K562 (cell line): ENCODE data around the gene RNGTT. TPM values are rescaled to one million over a fixed set of nuclear protein-coding genes. Genes with fewer than 3 reads are reported as not detected.
A peak's percentile ranks its signal among the peaks of the same experiment; 100 is the strongest.
"Not testable (repeated sequence)": the region's sequence is repeated elsewhere in the genome, so short reads cannot be mapped to it uniquely, and the experiment has no call there.

Experiments
- ATAC-seq: fragments of 200-7000 bp; cut with Tn5 transposase; 3 replicates; pipeline ENCODE4 v1.9.1; 2020; ENCODE audit warnings: moderate library complexity
- BruUV-seq: library from RNA; stranded (reverse); fragments of 400-500 nt; replicated peaks from 2 replicates; lab custom pipeline; 2021; lab: Mats Ljungman, UMichigan
- CTCF ChIA-PET: fragments of 300-600 bp; formaldehyde crosslinking; extraction: SDS; loops from one replicate; lab custom pipeline; 2021; ENCODE audit warnings: low intra/inter-chr PET ratio; lab: Yijun Ruan, JAX
- POLR2A ChIA-PET: fragments of 300-600, 350-650 bp; sonication (Branson Sonifier 250); formaldehyde crosslinking; extraction: SDS; loops from one replicate; lab custom pipeline; 2021; ENCODE audit warnings: antibody characterized with exemption, inconsistent platforms; lab: Yijun Ruan, JAX
- DNase-seq, 4 experiments: peaks; one replicate each; pipeline versions ENCODE4 v3.0.0 to v3.0.0-alpha.2; 2011 to 2018; ENCODE audit warnings: low spot score in 3 of 4, mixed read lengths in 3 of 4; ENCODE audit errors: extremely low read depth in 1 of 4
- FAIRE-seq: peaks from 2 replicates; lab custom pipeline; 2011; peaks lifted over from hg19 to GRCh38; lab: Jason Lieb, UNC
- H2AFZ ChIP-seq: 2 replicates; pipeline ENCODE4 v1.6.0; 2011; ENCODE audit warnings: low read depth, low read length, control low read depth, inconsistent platforms
- H3K27ac ChIP-seq: fragments of 200-600 bp; 3 replicates; pipeline ENCODE4 v1.8.0; 2011; ENCODE audit warnings: low read depth, mild to moderate bottlenecking, control low read depth, inconsistent platforms, low read length, moderate library complexity, mixed read lengths; ENCODE audit errors: extremely low read depth
- H3K27me3 ChIP-seq, 2 experiments: fragments of 300-600 bp in 1 of 2; 2 replicates in 1 of 2; 3 replicates in 1 of 2; pipeline versions ENCODE4 v1.6.0 to v1.8.0; 2011; ENCODE audit warnings: inconsistent platforms in 2 of 2, low read length in 2 of 2, mild to moderate bottlenecking in 1 of 2, mixed read lengths in 1 of 2, moderate library complexity in 1 of 2; ENCODE audit not compliant: control insufficient read depth in 2 of 2, insufficient read depth in 2 of 2
- H3K36me3 ChIP-seq: fragments of 300-600 bp; 3 replicates; pipeline ENCODE4 v1.8.0; 2011; ENCODE audit warnings: mild to moderate bottlenecking, low read length, inconsistent platforms; ENCODE audit not compliant: control insufficient read depth, insufficient read depth
- H3K4me1 ChIP-seq, 2 experiments: fragments of 200-600 bp in 1 of 2; replicated peaks in 1 of 2; 2 replicates in 1 of 2; 3 replicates in 1 of 2; pipeline versions ENCODE4 v1.5.1 to v1.8.0; 2011; ENCODE audit warnings: inconsistent platforms in 2 of 2, low read length in 2 of 2, mild to moderate bottlenecking in 1 of 2, mixed read lengths in 1 of 2, moderate library complexity in 1 of 2; ENCODE audit not compliant: control insufficient read depth in 2 of 2, insufficient read depth in 2 of 2
- H3K4me2 ChIP-seq: 2 replicates; pipeline ENCODE4 v1.6.1; 2011; ENCODE audit warnings: low read length, control low read depth, inconsistent platforms, mixed read lengths; ENCODE audit not compliant: insufficient read depth
- H3K4me3 ChIP-seq: fragments of 200-600 bp; sonication (generic), shearing (Covaris generic); 2 replicates; pipeline ENCODE4 v1.5.1; 2016; ENCODE audit warnings: control low read depth, inconsistent platforms
- H3K79me2 ChIP-seq: fragments of 200-600 bp; 3 replicates; pipeline ENCODE4 v1.8.0; 2011; ENCODE audit warnings: low read length, inconsistent platforms; ENCODE audit not compliant: control insufficient read depth, insufficient read depth
- H3K9ac ChIP-seq, 2 experiments: 2 replicates each; pipeline versions ENCODE4 v1.6.0 to v1.6.1; 2011; ENCODE audit warnings: low read depth in 2 of 2, low read length in 2 of 2, control low read depth in 1 of 2, inconsistent platforms in 1 of 2, mild to moderate bottlenecking in 1 of 2, mixed read lengths in 1 of 2; ENCODE audit not compliant: insufficient read depth in 1 of 2
- H3K9me1 ChIP-seq: one replicate; pipeline ENCODE4 v1.6.0; 2011; ENCODE audit warnings: inconsistent platforms, mild to moderate bottlenecking, low read length, moderate library complexity; ENCODE audit not compliant: control insufficient read depth, insufficient read depth
- H3K9me3 ChIP-seq: replicated peaks from 2 replicates; pipeline ENCODE4 v1.5.1; 2011; ENCODE audit warnings: low read depth, low read length, inconsistent platforms; ENCODE audit not compliant: control insufficient read depth, insufficient read depth
- H4K20me1 ChIP-seq: replicated peaks from 2 replicates; pipeline ENCODE4 v1.6.1; 2011; ENCODE audit warnings: low read length, inconsistent platforms, mixed read lengths; ENCODE audit not compliant: control insufficient read depth, insufficient read depth
- GTF2F1 ChIP-seq: IDR thresholded peaks from 2 replicates; pipeline ENCODE4 v1.6.1; 2011; ENCODE audit warnings: low read depth, low read length, improper control_type of control experiment
- PYGO2 ChIP-seq: fragments of 450-650 bp; IDR thresholded peaks from 2 replicates; pipeline ENCODE4 v1.6.1; 2016; ENCODE audit warnings: mild to moderate bottlenecking, missing genetic modification characterization, moderate library complexity, missing compliant biosample characterization
- TCF7L2 ChIP-seq: fragments of 150-350 bp; IDR thresholded peaks from 2 replicates; pipeline ENCODE4 v1.6.1; 2016; ENCODE audit warnings: low read depth, mild to moderate bottlenecking, low read length, moderate library complexity
- WGBS: fragments of 100-300 bp; shearing (Covaris generic); methylation state at CpG from one replicate; pipeline ENCODE4 v1.1.6; 2016; ENCODE audit warnings: low coverage, mixed read lengths; ENCODE audit not compliant: insufficient coverage; ENCODE audit errors: missing lambda C conversion rate; 5-methylcytosine and 5-hydroxymethylcytosine counted together
- in situ Hi-C: fragments of 300-500 bp; cut with MboI; formaldehyde crosslinking; loops from 4 replicates; pipeline ENCODE4 v1.15.0; 2018; ENCODE audit warnings: inconsistent platforms, mixed read lengths
- intact Hi-C: fragments of 100-400 bp; cut with micrococcal nuclease; formaldehyde crosslinking; loops from 2 replicates; pipeline ENCODE4 v1.14.2; 2022
- polyA plus RNA-seq, 8 experiments: library from polyadenylated mRNA; depleted of rRNA in 4 of 8; stranded (reverse) in 5 of 8; unstranded in 3 of 8; fragments of >200 nt; fragmentation: Nextera tagmentation in 2 of 8; fragmentation: Illumina TruSeq in 1 of 8; extraction: Ambion mirVana in 2 of 8; extraction: Trizol in 1 of 8; gene quantifications; 2 replicates each; pipeline versions ENCODE4 v1.2.1 to v1.2.3, GENCODE V29; 2011 to 2014; ENCODE audit warnings: inconsistent platforms in 1 of 8, missing spikeins in 1 of 8
- total RNA-seq, 7 experiments: library from RNA; depleted of rRNA in 6 of 7; stranded (reverse); fragments of >200 nt in 6 of 7; fragmentation: Illumina TruSeq in 2 of 7; extraction: Trizol in 2 of 7; gene quantifications; 2 replicates each; pipeline versions ENCODE4 v1.2.1 to v1.2.3, GENCODE V29; 2011 to 2021; ENCODE audit warnings: low replicate concordance in 1 of 7
- TF ChIP-seq, protein P1 (sequence below), 3 experiments: IDR thresholded peaks in 2 of 3; conservative IDR thresholded peaks in 1 of 3; 2 replicates each; pipeline ENCODE4 v1.5.1; 2011 to 2012; ENCODE audit warnings: low read length in 3 of 3, mild to moderate bottlenecking in 3 of 3, control low read depth in 2 of 3, improper control_type of control experiment in 1 of 3, inconsistent platforms in 1 of 3, low read depth in 1 of 3, mixed read lengths in 1 of 3, moderate library complexity in 1 of 3; ENCODE audit not compliant: insufficient read depth in 2 of 3
- TF ChIP-seq, protein P2 (sequence below): fragments of 250-450 bp; sonication (Bioruptor Pico); IDR thresholded peaks from 2 replicates; pipeline ENCODE4 v1.9.0; 2021; ENCODE audit warnings: mild to moderate bottlenecking, inconsistent platforms

Gene RNGTT
- total and polyA plus RNA-seq, 9 of the 15 experiments (the other 6 are each of a cell fraction or from before 2014, with no cell fraction given), result 6.1 to 31.7 (median 19.5) TPM

DNA sequence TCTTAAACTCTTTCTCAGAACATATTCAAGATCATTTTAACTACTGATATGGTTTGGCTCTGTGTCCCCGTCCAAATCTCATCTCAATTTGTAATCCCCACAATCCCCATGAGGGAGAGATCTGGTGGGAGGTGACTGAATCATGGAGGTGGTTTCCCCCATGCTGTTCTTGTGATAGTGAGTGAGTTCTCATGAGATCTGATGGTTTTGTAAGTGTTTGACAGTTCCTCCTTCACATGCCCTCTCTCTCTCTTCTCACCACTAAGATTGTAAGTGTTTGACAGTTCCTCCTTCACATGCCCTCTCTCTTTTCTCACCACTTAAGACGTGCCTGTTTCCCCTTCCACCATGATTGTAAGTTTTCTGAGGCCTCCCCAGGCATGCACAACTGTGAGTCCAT, 56.3 kb downstream of the RNGTT start:
- H3K27ac ChIP-seq, H3K27me3 ChIP-seq, H3K9me3 ChIP-seq, BruUV-seq, intact Hi-C loops, H4K20me1 ChIP-seq, FAIRE-seq, H3K4me2 ChIP-seq, CTCF ChIA-PET, H3K9me1 ChIP-seq, H3K4me3 ChIP-seq, H3K9ac ChIP-seq, in situ Hi-C loops, H3K4me1 ChIP-seq, H2AFZ ChIP-seq: not testable (repeated sequence)
- POLR2A ChIA-PET, result interaction anchor here (1.5 kb wide), 1 partner anchor 8 kb away, joined by 4 read pairs; no protein-coding TSS in a partner anchor
- ATAC-seq (peak; percentile 33; the same call in 2 of the 3 replicates), DNase-seq (peak in 1 of 4 experiments; percentile 15)
- 6% methylated on average over 2 of the region's 2 CpGs for WGBS
- peaks cover 30% of the 10 kb centered on the region; the same call in 2 of the 3 replicates for H3K36me3 ChIP-seq
- H3K79me2 ChIP-seq, result peaks cover 19% of the 10 kb centered on the region; the same call in 2 of the 3 replicates

DNA sequence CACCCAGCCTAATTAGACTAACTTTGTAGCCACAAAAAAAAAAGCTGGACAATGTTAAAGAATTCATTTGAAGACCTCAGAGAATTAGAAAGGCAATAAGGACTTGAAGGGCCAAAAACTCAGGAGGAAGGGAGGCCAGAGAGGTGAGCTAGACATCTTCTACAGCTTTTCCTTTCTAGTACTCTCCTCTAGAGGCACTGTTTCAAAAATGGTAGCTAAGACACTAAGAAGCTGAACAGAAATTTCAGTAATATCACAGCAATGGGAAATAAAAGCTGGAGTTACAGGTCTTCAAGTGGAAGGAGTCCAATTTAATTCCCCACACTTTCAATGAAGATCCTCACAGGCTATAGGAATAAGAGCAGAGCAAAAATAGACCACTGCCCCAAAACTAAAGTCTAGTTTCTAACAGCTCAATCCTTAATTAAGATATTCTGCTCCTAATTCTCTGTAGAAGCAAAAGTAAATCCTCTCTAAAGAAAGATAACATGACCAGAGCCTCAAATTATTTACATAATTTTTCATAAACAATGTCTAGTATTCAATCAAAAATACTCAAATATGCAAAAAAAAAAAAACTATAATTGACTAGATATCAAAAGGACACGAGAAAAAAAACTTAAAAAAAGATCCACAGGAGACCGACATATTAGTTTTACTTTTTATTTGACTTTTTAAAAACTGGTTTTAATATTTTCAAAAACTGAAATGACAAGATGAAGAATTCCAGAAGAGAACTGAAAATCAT, 63.7 kb downstream of the RNGTT start:
- Histone ChIP-seq H3K4me1 (no peaks in the 10 kb centered on the region), H3K36me3 (peaks cover 21% of the 10 kb centered on the region; the same call in 2 of the 3 replicates), H3K9me3 (no peaks in the 10 kb centered on the region; the same call in 1 of the 2 replicates), H4K20me1 (no peaks in the 10 kb centered on the region), H3K4me3 (no peak overlapping the region), H3K9me1 (no peaks in the 10 kb centered on the region), H2AFZ (no peak overlapping the region), H3K79me2 (no peaks in the 10 kb centered on the region), H3K9ac (no peak overlapping the region), H3K27me3 (no peaks in the 10 kb centered on the region), H3K4me2 (no peak overlapping the region), H3K27ac (no peak overlapping the region)
- TF ChIP-seq, protein P1, sequence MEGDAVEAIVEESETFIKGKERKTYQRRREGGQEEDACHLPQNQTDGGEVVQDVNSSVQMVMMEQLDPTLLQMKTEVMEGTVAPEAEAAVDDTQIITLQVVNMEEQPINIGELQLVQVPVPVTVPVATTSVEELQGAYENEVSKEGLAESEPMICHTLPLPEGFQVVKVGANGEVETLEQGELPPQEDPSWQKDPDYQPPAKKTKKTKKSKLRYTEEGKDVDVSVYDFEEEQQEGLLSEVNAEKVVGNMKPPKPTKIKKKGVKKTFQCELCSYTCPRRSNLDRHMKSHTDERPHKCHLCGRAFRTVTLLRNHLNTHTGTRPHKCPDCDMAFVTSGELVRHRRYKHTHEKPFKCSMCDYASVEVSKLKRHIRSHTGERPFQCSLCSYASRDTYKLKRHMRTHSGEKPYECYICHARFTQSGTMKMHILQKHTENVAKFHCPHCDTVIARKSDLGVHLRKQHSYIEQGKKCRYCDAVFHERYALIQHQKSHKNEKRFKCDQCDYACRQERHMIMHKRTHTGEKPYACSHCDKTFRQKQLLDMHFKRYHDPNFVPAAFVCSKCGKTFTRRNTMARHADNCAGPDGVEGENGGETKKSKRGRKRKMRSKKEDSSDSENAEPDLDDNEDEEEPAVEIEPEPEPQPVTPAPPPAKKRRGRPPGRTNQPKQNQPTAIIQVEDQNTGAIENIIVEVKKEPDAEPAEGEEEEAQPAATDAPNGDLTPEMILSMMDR (IDR thresholded peaks at IDR 0.05 in 2 of 3, conservative IDR thresholded peaks at IDR 0.05 in 1 of 3; ENCODE audit: insufficient read depth in 2 of 3, low read depth in 1 of 3, low read length in 3 of 3), result peak in 1 of 3 experiments; percentile 18; a peak in 1 of 6 replicates
- no peak for TF ChIP-seq TCF7L2
- no peak for TF ChIP-seq PYGO2 (tag)
- TF ChIP-seq, protein P2, sequence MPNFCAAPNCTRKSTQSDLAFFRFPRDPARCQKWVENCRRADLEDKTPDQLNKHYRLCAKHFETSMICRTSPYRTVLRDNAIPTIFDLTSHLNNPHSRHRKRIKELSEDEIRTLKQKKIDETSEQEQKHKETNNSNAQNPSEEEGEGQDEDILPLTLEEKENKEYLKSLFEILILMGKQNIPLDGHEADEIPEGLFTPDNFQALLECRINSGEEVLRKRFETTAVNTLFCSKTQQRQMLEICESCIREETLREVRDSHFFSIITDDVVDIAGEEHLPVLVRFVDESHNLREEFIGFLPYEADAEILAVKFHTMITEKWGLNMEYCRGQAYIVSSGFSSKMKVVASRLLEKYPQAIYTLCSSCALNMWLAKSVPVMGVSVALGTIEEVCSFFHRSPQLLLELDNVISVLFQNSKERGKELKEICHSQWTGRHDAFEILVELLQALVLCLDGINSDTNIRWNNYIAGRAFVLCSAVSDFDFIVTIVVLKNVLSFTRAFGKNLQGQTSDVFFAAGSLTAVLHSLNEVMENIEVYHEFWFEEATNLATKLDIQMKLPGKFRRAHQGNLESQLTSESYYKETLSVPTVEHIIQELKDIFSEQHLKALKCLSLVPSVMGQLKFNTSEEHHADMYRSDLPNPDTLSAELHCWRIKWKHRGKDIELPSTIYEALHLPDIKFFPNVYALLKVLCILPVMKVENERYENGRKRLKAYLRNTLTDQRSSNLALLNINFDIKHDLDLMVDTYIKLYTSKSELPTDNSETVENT (CRISPR knock-in tag), result no peak
- no peak for TF ChIP-seq GTF2F1
- no peak for FAIRE-seq
- BruUV-seq, result no TSS peak
- in situ Hi-C loops, result no loop called here
- DNase-seq, result no peak
- WGBS, result 94% methylated on average over 2 of the region's 2 CpGs
- POLR2A ChIA-PET, result interaction anchor here (1.0 to 1.1 kb wide), 2 partner anchors 8 to 18 kb away, joined by 3 to 4 read pairs; no protein-coding TSS in a partner anchor
- intact Hi-C loops, result no loop called here
- ATAC-seq, result peak; percentile 64; the same call in 2 of the 3 replicates
- CTCF ChIA-PET, result no interaction called here
